Tibial artery (tissue), 4 donors: ENCODE data around the gene C3.

Source experiments
- DNase-seq, 2 donors: peaks; one replicate each; pipeline ENCODE4 v3.0.0-alpha.2; 2019
- H3K27ac ChIP-seq, 2 donors: fragments of 200-600 bp; sonication (generic) in 1 of 2; 1 replicate in 1 of 2; 2 replicates in 1 of 2; pipeline ENCODE4 v1.5.1; 2018 to 2019; ENCODE audit warnings: mild to moderate bottlenecking in 1 of 2
- H3K27me3 ChIP-seq, 2 donors: fragments of 200-600 bp; sonication (generic) in 1 of 2; one replicate each; pipeline versions ENCODE4 v1.5.1 to v1.6.0; 2016 to 2019
- H3K36me3 ChIP-seq, 3 donors: fragments of 200-600 bp; sonication (generic) in 2 of 3; one replicate each; pipeline ENCODE4 v1.5.1; 2016 to 2019; ENCODE audit warnings: mild to moderate bottlenecking in 2 of 3
- H3K4me1 ChIP-seq, 4 donors: fragments of 200-600 bp; sonication (generic) in 2 of 4; 1 replicate in 3 of 4; 2 replicates in 1 of 4; pipeline ENCODE4 v1.5.1; 2016 to 2019
- H3K4me3 ChIP-seq, 2 donors: fragments of 200-600 bp; sonication (generic) in 1 of 2; 1 replicate in 1 of 2; 2 replicates in 1 of 2; pipeline ENCODE4 v1.5.1; 2018 to 2019; ENCODE audit warnings: mild to moderate bottlenecking in 2 of 2
- H3K9me3 ChIP-seq, 3 donors: fragments of 200-600 bp; sonication (generic) in 1 of 3; one replicate each; pipeline ENCODE4 v1.5.1; 2016 to 2019
- CTCF ChIP-seq, 2 experiments: fragments of 200-600 bp in 1 of 2; fragments of 450-650 bp in 1 of 2; IDR thresholded peaks; one replicate each; pipeline ENCODE4 v1.5.1; 2017 to 2019; ENCODE audit warnings: antibody characterized with exemption in 2 of 2, mild to moderate bottlenecking in 1 of 2, moderate library complexity in 1 of 2
- intact Hi-C: fragments of 100-400 bp; cut with DNase I; formaldehyde crosslinking; loops from one replicate; pipeline ENCODE4 v1.15.0; 2023; ENCODE audit warnings: low total_unique reads

C3 gene

GRCh38 chr19:6706633-6706958 is 13.9 kb downstream of the C3 start:
- Histone ChIP-seq H3K27me3 (peaks cover 0 to 45% of the 10 kb centered on the region in 2 donors), H3K36me3 (peaks cover 0 to 2% (median 0%) of the 10 kb centered on the region in 3 donors), H3K9me3 (no peaks in the 10 kb centered on the region), H3K27ac (no peak overlapping the region), H3K4me3 (no peak overlapping the region), H3K4me1 (no peaks in the 10 kb centered on the region)
- intact Hi-C loops, result no loop called here
- no peak for DNase-seq
- TF ChIP-seq CTCF (IDR thresholded peaks at IDR 0.05), result no peak

GRCh38 chr19:6705931-6706632 is 14.4 kb downstream of the C3 start:
- no peaks in the 10 kb centered on the region for H3K36me3 ChIP-seq
- intact Hi-C loops, result no loop called here
- no peak for DNase-seq
- H3K27me3 ChIP-seq, result peaks cover 0 to 40% of the 10 kb centered on the region in 2 donors
- H3K9me3 ChIP-seq, result no peaks in the 10 kb centered on the region
- TF ChIP-seq CTCF (IDR thresholded peaks at IDR 0.05), result no peak
- no peak overlapping the region for H3K27ac ChIP-seq
- no peak overlapping the region for H3K4me3 ChIP-seq
- no peaks in the 10 kb centered on the region for H3K4me1 ChIP-seq

GRCh38 chr19:6700586-6701316 is 19.7 kb downstream of the C3 start:
- H3K27ac ChIP-seq, result no peak overlapping the region
- no peak overlapping the region for H3K4me3 ChIP-seq
- no peak for TF ChIP-seq CTCF (IDR thresholded peaks at IDR 0.05)
- DNase-seq, result no peak
- H3K27me3 ChIP-seq, result peaks cover 0 to 6% of the 10 kb centered on the region in 2 donors
- H3K9me3 ChIP-seq, result no peaks in the 10 kb centered on the region
- H3K36me3 ChIP-seq, result no peaks in the 10 kb centered on the region
- no peaks in the 10 kb centered on the region for H3K4me1 ChIP-seq
- intact Hi-C loops, result no loop called here

- Histone ChIP-seq H3K27me3 (peaks cover 0 to 6% of the 10 kb centered on the region in 2 donors), H3K36me3 (no peaks in the 10 kb centered on the region), H3K27ac (no peak overlapping the region), H3K9me3 (no peaks in the 10 kb centered on the region), H3K4me1 (no peaks in the 10 kb centered on the region), H3K4me3 (no peak overlapping the region)
- TF ChIP-seq CTCF (IDR thresholded peaks at IDR 0.05), result no peak
- no peak for DNase-seq
- intact Hi-C loops, result no loop called here
Observed at GRCh38 chr19:6699935-6700334, 20.5 kb downstream of the C3 start.

GRCh38 chr19:6697291-6697690 is 23.2 kb downstream of the C3 start:
- no peaks in the 10 kb centered on the region for H3K4me1 ChIP-seq
- H3K4me3 ChIP-seq, result no peak overlapping the region
- H3K27ac ChIP-seq, result no peak overlapping the region
- H3K9me3 ChIP-seq, result no peaks in the 10 kb centered on the region
- peaks cover 0 to 10% of the 10 kb centered on the region in 2 donors for H3K27me3 ChIP-seq
- DNase-seq, result no peak
- peaks cover 0 to 6% (median 0%) of the 10 kb centered on the region in 3 donors for H3K36me3 ChIP-seq
- intact Hi-C loops, result no loop called here
- TF ChIP-seq CTCF (IDR thresholded peaks at IDR 0.05), result no peak
